Measurements from ENCODE around the gene ATP8A2.

The ATP8A2 gene

GRCh38 chr13:25380741-25381324 is 9.1 kb downstream of the ATP8A2 start:
- no peak for DNase-seq (ENCODE audit: low read depth in 2 of 2)

DNA sequence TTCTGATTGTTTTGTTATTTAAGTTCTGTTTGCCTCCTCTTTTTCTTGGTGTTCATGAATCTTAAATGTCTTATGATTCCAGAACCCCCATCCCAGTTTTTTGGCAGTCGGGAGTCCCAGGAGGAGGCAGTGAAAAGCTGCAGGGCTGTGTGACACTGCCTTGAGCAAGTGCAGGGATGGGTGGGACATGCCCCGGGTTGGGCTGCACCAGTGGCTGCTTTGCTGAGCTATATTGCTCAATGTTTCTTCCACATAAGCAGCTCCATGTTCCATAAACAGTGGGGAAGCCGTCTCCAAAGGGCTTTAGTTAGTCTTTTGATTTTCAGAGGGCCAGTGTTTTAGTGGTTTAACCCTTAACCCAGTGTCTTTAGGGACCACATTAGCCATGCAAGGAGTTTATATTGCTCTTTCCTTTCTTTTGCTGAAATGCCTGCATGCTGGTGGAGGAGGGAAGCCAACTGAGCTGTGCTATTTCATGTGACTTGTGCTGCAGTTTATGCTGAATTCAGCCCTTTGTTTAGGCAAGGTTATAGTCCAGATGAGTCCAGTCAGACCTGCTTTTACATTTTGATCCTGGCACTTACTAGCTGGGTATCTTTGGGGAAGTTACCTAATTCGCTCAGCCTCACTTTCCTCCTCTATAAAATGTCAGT is 13.1 kb downstream of the ATP8A2 start:
- no peak for DNase-seq (ENCODE audit: low read depth in 2 of 2)

GRCh38 chr13:25391932-25392331 is 20.2 kb downstream of the ATP8A2 start:
- no peak for DNase-seq (ENCODE audit: low read depth in 2 of 2)

DNA sequence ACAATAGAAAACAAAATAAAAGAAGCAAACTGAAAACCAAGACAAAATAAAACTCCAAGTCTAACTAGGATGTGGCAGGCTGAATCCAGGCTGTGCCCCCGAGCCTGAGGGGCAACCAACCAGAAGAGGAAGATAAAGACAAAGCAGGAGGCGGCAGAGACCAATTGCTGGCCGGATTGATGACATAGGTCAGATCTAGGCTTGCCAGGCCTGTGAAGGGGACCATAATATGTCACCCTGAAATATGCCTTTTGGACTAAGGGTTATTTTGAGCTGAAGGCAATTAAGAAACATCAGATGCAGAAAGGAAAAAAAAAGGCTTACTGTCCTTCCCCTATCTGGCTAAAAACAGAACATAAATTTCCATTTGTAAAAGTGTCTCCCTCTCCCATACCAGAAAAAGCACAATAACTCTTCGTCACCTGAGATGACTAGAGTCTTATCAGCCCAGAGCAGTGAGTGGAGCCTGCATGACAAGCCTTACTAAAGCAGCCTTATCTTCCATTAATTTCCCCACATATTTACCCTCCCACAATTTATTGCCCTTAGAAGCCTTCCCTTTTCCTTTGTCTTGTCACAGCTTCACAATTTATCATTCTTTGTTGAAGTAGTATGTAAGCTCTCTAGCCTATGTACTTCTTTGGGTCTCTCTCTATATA is 22.8 kb downstream of the ATP8A2 start:
- no peak for DNase-seq (ENCODE audit: low read depth in 2 of 2)

DNA sequence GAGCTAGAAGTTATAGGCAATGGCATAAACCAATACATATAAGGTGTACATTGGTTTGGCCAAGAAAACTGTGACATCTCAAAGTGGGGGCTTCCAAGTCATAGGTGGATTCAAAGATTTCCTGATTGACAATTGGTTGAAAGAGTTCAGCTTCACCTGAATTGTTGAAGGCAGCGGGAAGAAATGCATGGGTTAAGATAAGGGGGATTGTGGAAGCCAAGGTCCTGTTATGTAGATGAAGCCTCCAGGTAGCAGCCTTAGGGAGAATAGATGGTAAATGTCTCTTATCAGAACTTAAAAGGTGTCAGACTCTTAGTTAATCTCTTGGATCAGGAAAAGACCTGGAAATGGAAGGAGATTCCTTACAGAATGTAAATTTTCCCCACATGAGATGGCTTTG is 26.0 kb downstream of the ATP8A2 start:
- DNase-seq (ENCODE audit: low read depth in 2 of 2): no peak

DNA sequence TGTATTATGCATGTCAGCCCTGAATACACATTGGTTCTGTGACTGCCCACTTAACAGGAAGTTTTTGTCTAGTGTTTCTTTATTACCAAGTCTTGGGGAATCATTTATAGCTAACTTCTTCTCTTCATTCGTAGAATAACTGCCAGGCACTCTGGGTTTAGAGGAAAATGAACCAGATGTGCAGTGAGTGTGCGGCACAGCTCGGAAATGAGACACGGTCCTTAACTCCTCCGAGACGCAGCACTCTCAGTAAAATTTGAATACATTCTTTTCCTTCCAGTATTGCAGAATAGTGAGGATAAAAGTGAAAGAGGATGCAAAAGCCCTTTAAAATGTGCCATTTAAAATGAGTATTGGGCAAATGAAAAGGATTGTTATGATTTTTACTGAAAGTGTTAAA is 29.2 kb downstream of the ATP8A2 start:
- DNase-seq (ENCODE audit: low read depth in 2 of 2): no peak

- DNase-seq (ENCODE audit: low read depth in 2 of 2): no peak
Observed at GRCh38 chr13:25401958-25402357, 30.2 kb downstream of the ATP8A2 start.

DNA sequence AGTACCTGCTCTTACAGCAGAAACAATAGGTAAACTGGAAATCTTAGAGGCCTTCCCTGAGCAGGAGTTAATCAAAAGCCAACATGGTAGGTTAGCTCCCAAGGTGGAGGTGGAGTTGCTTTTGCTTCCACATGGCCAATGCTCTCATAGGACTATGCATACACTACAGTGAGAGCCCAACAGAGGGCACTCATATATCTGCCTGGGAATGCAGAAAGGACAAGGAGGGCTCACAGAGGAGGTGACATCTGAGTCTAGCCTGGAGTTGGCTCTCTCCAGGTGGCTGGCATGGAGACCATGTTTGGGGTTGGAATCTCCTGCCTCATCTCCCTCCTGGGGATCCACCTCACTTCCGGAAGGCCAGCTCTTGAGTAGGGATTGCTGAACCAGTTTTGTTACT is 34.6 kb downstream of the ATP8A2 start:
- DNase-seq (ENCODE audit: low read depth in 2 of 2): no peak

GRCh38 chr13:25409938-25410337 is 38.2 kb downstream of the ATP8A2 start:
- no peak for DNase-seq (ENCODE audit: low read depth in 2 of 2)

DNA sequence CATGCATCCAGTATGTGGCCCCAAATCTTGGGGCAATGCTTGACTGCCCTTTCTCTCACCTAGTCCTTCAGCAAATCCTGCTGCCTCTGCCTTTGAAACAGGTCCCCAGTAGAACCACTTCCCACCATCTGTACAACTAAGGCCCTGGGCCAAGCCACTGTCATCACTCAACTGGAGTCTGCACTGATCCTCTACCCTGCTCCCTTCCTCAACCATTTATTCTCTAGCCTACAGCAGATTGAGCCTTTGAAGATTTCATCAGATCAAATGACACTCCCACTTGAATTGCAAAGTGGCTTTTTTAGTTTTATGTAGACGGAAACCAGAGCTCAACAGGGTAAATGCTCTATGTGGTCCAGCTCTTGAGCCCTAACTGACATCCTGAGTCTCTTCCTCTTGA is 43.5 kb downstream of the ATP8A2 start:
- DNase-seq (ENCODE audit: low read depth in 2 of 2): no peak

DNA sequence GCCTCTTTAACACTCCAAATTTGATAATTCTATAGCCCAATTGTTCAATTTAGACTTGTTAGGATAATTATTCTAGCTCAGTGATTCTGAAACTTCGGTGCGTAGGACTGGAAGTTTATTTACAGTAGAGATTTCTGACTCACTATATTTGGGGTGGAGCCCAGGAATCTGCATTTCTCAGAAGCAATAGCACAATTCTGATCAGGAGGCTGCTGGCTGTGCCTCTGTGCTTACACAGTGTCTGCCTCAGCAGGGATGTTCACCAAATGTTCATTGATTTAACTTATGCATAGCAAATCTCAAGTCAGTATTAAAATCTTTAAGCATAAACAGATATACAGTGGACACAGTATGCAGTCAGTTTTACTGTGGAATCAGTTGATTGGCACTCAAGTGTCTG is 45.8 kb downstream of the ATP8A2 start:
- no peak for DNase-seq (ENCODE audit: low read depth in 2 of 2)

GRCh38 chr13:25420161-25420560 is 48.4 kb downstream of the ATP8A2 start:
- DNase-seq (ENCODE audit: low read depth in 2 of 2): no peak

GRCh38 chr13:25421612-25422011 is 49.8 kb downstream of the ATP8A2 start:
- no peak for DNase-seq (ENCODE audit: low read depth in 2 of 2)

DNA sequence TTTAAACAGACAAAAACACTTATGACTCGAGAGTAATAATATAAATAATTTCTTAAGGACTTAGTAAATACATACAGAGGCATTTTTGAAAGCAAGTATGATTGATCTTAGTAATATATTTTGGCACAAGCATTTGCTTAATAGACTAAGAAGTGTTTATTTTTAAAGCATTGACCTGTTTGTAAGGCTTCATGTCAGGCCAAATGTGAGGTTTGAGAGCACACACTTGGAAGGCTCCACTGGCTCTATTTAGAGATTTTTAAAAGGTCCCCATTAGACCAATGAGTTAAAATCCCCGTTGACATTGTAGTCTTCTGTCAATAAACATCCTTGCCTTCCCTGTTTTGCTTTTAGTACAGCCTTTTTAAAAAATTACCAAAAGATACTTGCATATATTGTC is 50.4 kb downstream of the ATP8A2 start:
- DNase-seq (ENCODE audit: low read depth in 2 of 2): no peak

DNA sequence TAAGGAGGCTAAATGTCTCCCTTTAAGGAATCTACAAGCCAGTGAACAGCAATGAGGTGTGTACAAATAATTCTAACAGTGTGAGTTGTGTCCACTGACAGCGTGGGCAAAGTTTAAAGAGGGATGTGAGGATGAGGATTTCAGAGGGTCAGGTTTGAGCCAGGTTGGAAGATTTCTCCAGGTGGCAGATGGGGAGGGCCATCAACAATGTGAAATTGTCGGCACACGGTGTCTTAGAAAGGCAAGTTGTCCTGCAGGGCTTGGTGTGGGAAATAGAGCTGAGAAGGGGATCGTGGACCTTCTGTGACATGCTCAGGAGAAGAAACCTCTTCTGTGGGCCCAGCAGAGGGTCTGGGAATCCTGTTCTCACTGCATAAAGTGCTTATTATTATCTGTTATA is 52.1 kb downstream of the ATP8A2 start:
- DNase-seq (ENCODE audit: low read depth in 2 of 2): no peak

- DNase-seq (ENCODE audit: low read depth in 2 of 2): no peak
Observed at GRCh38 chr13:25429466-25429865, 57.7 kb downstream of the ATP8A2 start.

DNA sequence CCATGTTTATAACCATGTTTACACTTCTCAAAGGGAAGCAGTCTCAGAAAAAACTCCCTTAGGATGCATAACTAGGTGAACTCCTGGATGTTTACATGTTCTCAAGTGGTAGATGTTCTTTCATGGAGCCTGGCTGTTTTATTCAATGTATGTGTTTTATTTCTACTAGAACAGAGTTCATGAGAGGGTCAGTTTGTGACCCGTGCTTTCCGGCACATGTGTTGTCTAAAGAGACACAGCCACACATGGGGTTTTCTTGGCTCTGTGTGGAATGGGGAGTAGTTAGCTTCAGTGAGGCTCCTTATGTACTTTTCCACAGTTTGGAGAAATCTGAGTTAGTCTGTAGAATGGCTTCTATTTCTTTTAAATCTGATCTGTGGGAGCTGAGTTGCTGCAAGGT is 60.9 kb downstream of the ATP8A2 start:
- DNase-seq (ENCODE audit: low read depth in 2 of 2): no peak

- DNase-seq (ENCODE audit: low read depth in 2 of 2): no peak
Observed at GRCh38 chr13:25440061-25440460, 68.3 kb downstream of the ATP8A2 start.

GRCh38 chr13:25446261-25446660 is 74.5 kb downstream of the ATP8A2 start:
- DNase-seq (ENCODE audit: low read depth in 2 of 2): no peak

DNA sequence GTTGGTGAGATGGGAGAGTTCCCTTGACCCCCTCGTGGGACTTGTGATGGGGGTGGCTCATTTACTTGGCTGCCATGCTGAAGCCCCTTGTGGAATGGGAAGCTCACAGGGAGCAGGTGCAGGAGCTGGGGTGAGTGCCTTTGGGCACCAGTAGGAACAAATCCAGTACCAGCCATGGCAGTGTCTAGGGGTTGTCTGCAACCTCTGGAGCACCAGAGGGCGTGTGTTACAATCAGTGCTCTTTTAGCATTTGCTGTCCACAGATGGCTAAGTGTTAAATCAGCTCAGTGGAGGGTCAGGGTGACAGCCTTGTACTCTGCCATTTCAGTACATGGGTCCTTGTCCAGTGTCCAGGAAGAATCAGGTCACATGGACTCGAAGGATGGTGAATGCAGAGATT is 75.6 kb downstream of the ATP8A2 start:
- DNase-seq (ENCODE audit: low read depth in 2 of 2): no peak

- no peak for DNase-seq (ENCODE audit: low read depth in 2 of 2)
Observed at GRCh38 chr13:25453850-25454365, 82.1 kb downstream of the ATP8A2 start.

DNA sequence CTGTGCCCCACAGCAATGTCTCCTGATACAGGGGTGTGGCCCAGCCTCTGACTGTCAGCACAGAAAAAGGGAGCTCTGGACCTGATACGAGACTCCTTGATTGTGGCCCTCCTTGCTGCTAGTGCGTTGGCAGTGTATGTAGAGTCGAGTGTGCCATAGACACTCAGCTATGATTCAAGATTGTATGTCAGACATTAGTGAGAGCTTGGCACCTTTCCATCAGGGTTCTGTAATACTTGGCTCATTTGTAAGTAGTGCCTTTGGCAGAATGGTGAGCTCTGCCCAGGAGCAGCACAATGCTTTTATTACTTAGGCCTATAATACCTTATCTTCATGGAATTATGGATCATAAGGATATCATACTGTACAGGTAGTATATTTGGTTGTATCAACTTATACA is 83.4 kb downstream of the ATP8A2 start:
- no peak for DNase-seq (ENCODE audit: low read depth in 2 of 2)

DNA sequence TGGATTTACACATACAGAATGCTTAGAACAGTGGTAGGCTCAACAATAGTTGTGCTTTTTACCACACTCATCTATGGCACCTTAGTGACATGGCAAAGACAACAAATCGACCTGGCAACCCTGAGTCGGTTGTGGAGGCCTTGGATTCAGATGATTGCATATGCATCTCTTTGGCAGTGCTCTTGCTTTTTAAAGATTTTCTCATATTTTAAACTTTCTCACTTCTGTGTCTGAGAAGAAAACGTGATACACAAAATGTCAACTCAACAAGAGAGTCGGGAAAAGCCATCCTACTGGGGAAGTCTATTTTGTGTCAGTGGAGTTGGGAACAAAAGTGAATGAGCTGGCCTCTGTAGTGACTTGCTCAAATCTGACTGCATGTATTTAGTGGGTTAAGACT is 85.8 kb downstream of the ATP8A2 start:
- DNase-seq (ENCODE audit: low read depth in 2 of 2): no peak

Data from stimulated activated CD8-positive, alpha-beta memory T cell treated with anti-CD3 and anti-CD28 coated beads, Interleukin-15, amount 100 ng/mL, for 4 hours (primary cell).